ENCODE data around the gene ZNF366.

DNA sequence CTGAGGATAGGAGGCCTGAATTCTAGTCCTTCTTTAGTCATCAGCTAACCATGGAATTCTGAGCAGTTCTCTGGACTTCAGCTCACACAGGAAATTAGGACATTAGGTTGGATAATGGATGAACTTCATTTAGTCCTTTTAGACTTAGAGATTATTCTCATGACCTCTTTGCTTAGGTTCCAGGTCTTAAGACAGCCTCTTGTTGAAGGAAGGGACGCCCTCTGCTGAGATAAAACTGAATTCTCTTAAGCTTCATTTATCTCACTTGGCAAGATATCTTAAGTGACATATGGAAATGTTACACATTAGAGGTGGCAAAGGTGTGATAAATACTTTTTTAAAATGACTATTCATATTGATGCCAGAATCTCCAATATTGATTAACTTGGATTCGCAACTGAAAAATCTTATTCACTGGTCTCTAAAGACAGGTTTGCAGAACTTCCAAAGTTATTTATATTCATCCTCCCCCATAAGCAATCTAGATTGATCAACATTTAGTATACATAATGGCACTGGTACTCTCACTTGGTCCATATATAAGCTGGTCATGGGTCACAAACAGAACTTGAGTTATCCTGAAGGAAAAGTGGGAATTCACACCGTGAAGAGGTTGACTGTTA lies 16.9 kb upstream of the ZNF366 start:
- TF ChIP-seq HDGF (IDR thresholded peaks at IDR 0.05; ENCODE audit: borderline replicate concordance) (no peak), LEF1 (IDR thresholded peaks at IDR 0.05; ENCODE audit: borderline replicate concordance) (no peak), TARDBP (IDR thresholded peaks at IDR 0.05) (no peak), SP1 (IDR thresholded peaks at IDR 0.05) (no peak)

Measured in HEK293T (cell line).